Mesangial cell (primary cell): ENCODE results near the gene IL4I1. TPM values are rescaled to one million over a fixed set of nuclear protein-coding genes. Genes with fewer than 3 reads are reported as not detected.

Source experiments
- total RNA-seq: library from RNA; depleted of rRNA; stranded (reverse); fragments of >200 nt; gene quantifications from 2 replicates; pipeline ENCODE4 v1.2.3, GENCODE V29; 2015

Gene IL4I1
- 2.3 and 4.4 TPM in 2 replicates for total RNA-seq

GRCh38 chr19:49896863-49897621 lies at the start of gene IL4I1:
IL4I1 (minus strand) TSS chr19:49896887; CDS start chr19:49896160, 727 bp downstream.

GRCh38 chr19:49929121-49929610 lies 32.5 kb upstream of the IL4I1 start, which contains the start of the genes ATF5 and NUP62:
ATF5 (plus strand) TSS chr19:49929205; CDS start chr19:49930851, 1,646 bp downstream.
NUP62 (minus strand) TSS chr19:49929504; CDS start chr19:49909807, 19,697 bp downstream.

GRCh38 chr19:49877020-49877878 lies 19.4 kb downstream of the IL4I1 start, which contains the start of the genes AKT1S1 and TBC1D17:
AKT1S1 (minus strand) TSS chr19:49877355; CDS start chr19:49873295, 4,060 bp downstream.
TBC1D17 (plus strand) TSS chr19:49877702; CDS start chr19:49877724, 22 bp downstream.

GRCh38 chr19:49866933-49867782 lies 29.5 kb downstream of the IL4I1 start, which contains the start of gene PNKP:
PNKP (minus strand) TSS chr19:49867576; CDS start chr19:49867204, 372 bp downstream.

GRCh38 chr19:49850487-49851342 lies 46.0 kb downstream of the IL4I1 start, which contains the start of gene PTOV1:
PTOV1 (plus strand) TSS chr19:49851159.

Other genes with a start within 250 kb of the IL4I1 start
- 86.6 and 127 TPM in 2 replicates for gene IRF3, start 231.0 kb downstream of the IL4I1 start, total RNA-seq
- gene BCL2L12, start 231.0 kb downstream of the IL4I1 start, total RNA-seq, result 20.0 and 67.8 TPM in 2 replicates
- gene PRMT1, start 219.6 kb downstream of the IL4I1 start, total RNA-seq, result 222 and 459 TPM in 2 replicates
- 0.38 and 0.49 TPM in 2 replicates for gene ADM5, start 207.3 kb downstream of the IL4I1 start, total RNA-seq
- gene CPT1C, start 205.8 kb downstream of the IL4I1 start, total RNA-seq, result 4.4 and 30.8 TPM in 2 replicates
- gene TSKS, start 133.6 kb downstream of the IL4I1 start, total RNA-seq, result not detected in 2 replicates
- gene AP2A1, start 129.9 kb downstream of the IL4I1 start, total RNA-seq, result 149 and 166 TPM in 2 replicates
- gene FUZ, start 83.6 kb downstream of the IL4I1 start, total RNA-seq, result 22.3 and 33.6 TPM in 2 replicates
- 36.0 and 48.4 TPM in 2 replicates for gene MED25, start 78.6 kb downstream of the IL4I1 start, total RNA-seq
- gene PTOV1, start 45.7 kb downstream of the IL4I1 start, total RNA-seq, result 106 and 159 TPM in 2 replicates
- gene PNKP, start 29.3 kb downstream of the IL4I1 start, total RNA-seq, result 47.2 and 60.3 TPM in 2 replicates
- 36.3 and 38.9 TPM in 2 replicates for gene AKT1S1, start 19.5 kb downstream of the IL4I1 start, total RNA-seq
- gene TBC1D17, start 19.2 kb downstream of the IL4I1 start, total RNA-seq, result 24.3 and 39.8 TPM in 2 replicates
- gene ATF5, start 32.3 kb upstream of the IL4I1 start, total RNA-seq, result 9.9 and 11.8 TPM in 2 replicates
- gene NUP62, start 32.6 kb upstream of the IL4I1 start, total RNA-seq, result 43.6 and 92.2 TPM in 2 replicates
- gene SIGLEC11, start 64.3 kb upstream of the IL4I1 start, total RNA-seq, result not detected in 2 replicates
- 29.7 and 30.7 TPM in 2 replicates for gene VRK3, start 128.5 kb upstream of the IL4I1 start, total RNA-seq
- gene ZNF473, start 129.1 kb upstream of the IL4I1 start, total RNA-seq, result 3.9 and 5.7 TPM in 2 replicates